ENCODE data around the gene PRAF2.

DNA sequence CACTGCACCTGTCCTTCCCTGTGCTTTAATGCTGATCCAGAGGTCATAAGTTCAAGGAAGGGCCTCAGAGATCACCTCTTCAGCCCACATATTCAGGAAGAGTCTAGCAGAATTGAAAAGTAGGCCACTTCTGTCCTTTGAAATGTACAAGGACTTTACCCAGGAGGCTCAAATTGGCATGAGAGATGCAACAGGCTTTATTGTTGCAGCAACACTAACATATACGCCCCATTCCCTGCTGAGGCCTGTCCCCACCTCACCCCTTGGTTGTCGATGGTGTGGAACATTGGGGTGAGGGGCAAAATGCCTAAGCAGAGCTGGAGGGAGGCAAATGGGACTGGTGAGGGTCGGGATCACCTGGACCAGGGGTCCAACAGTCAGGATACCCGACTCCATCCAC lies 2.8 kb downstream of the PRAF2 start:
- TF ChIP-seq RAD21 (IDR thresholded peaks at IDR 0.05; ENCODE audit: low read depth) (no peak), TCF12 (IDR thresholded peaks at IDR 0.05; ENCODE audit: low read depth) (no peak), TAF1 (IDR thresholded peaks at IDR 0.05; ENCODE audit: low read depth) (no peak), YY1 (IDR thresholded peaks at IDR 0.05; ENCODE audit: low read depth) (no peak), REST (IDR thresholded peaks at IDR 0.05; ENCODE audit: low read depth) (no peak), CEBPB (IDR thresholded peaks at IDR 0.05) (no peak), NFIC (IDR thresholded peaks at IDR 0.05) (no peak), EP300 (IDR thresholded peaks at IDR 0.05; ENCODE audit: borderline replicate concordance) (no peak), FOXM1 (IDR thresholded peaks at IDR 0.05; ENCODE audit: borderline replicate concordance, low read depth) (no peak), CREB1 (IDR thresholded peaks at IDR 0.05; ENCODE audit: low read depth) (no peak)
- TF ChIP-seq, protein P1, sequence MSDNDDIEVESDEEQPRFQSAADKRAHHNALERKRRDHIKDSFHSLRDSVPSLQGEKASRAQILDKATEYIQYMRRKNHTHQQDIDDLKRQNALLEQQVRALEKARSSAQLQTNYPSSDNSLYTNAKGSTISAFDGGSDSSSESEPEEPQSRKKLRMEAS (IDR thresholded peaks at IDR 0.05) = no peak

Data from Ishikawa (cell line).